Left lobe of liver (tissue), 2 donors: ENCODE measurements around the gene ASXL2. TPM values are rescaled to one million over a fixed set of nuclear protein-coding genes. Genes with fewer than 3 reads are reported as not detected.

ENCODE experiments used
- ATAC-seq: fragments of 200-7000 bp; cut with Tn5 transposase; one replicate; pipeline ENCODE4 v1.9.1; 2020; ENCODE audit warnings: mild to moderate bottlenecking, moderate library complexity
- DNase-seq: peaks from one replicate; pipeline ENCODE4 v3.0.0-alpha.2; 2020; ENCODE audit warnings: low spot score
- total RNA-seq: library from RNA; stranded (reverse); gene quantifications from one replicate; pipeline ENCODE4 v1.2.1, GENCODE V29; 2021
- donor health status: DM: no; HTN: no; CAD: no; lungs with moderate emphysema.
- donor health status: DM: no; HTN: yes; CAD: no.

The ASXL2 gene
- total RNA-seq, 1 donor from 2014 or later: 11.0 TPM

- DNase-seq (no peak), ATAC-seq (no peak)
These were observed 179.5 kb downstream of the ASXL2 start for GRCh38 chr2:25698752-25699151.

GRCh38 chr2:25697559-25698341 lies 180.5 kb downstream of the ASXL2 start:
- DNase-seq (no peak), ATAC-seq (no peak)

GRCh38 chr2:25692737-25693445 lies 185.4 kb downstream of the ASXL2 start:
- no peak for DNase-seq
- ATAC-seq: no peak

- no peak for DNase-seq
- ATAC-seq: no peak
These were observed 186.1 kb downstream of the ASXL2 start for GRCh38 chr2:25692143-25692542.

GRCh38 chr2:25690058-25690457 lies 188.2 kb downstream of the ASXL2 start:
- no peak for DNase-seq
- ATAC-seq: no peak

- DNase-seq (peak; percentile 10), ATAC-seq (no peak)
These were observed 190.1 kb downstream of the ASXL2 start for GRCh38 chr2:25688236-25688635.

GRCh38 chr2:25685741-25686140 lies 192.5 kb downstream of the ASXL2 start:
- ATAC-seq (peak; percentile 52), DNase-seq (no peak)

- no peak for ATAC-seq
- no peak for DNase-seq
These were observed 193.5 kb downstream of the ASXL2 start for GRCh38 chr2:25684577-25685473.

Other genes with a start within 250 kb of the ASXL2 start
- gene DTNB, start 204.9 kb downstream of the ASXL2 start, total RNA-seq: 14.3 TPM
- gene KIF3C, start 104.0 kb upstream of the ASXL2 start, total RNA-seq: 0.86 TPM
- gene RAB10, start 155.6 kb upstream of the ASXL2 start, total RNA-seq: 49.6 TPM